Panc1 (cell line): Measurements from ENCODE around the gene WDR83. TPM values are rescaled to one million over a fixed set of nuclear protein-coding genes. Genes with fewer than 3 reads are reported as not detected.

ENCODE experiments used
- ATAC-seq: fragments of 200-7000 bp; cut with Tn5 transposase; 2 replicates; pipeline ENCODE4 v1.9.1; 2020; ENCODE audit warnings: mild to moderate bottlenecking, moderate library complexity
- BruUV-seq: library from RNA; stranded (reverse); fragments of 400-500 nt; replicated peaks from 2 replicates; lab custom pipeline; 2021; lab: Mats Ljungman, UMichigan
- CTCF ChIA-PET: fragments of 300-600 bp; sonication (Branson Sonifier 250); formaldehyde crosslinking; loops from one replicate; lab custom pipeline; 2022; ENCODE audit warnings: antibody characterized with exemption; lab: Charles Lee
- POLR2A ChIA-PET: fragments of 300-600 bp; sonication (Branson Sonifier 250); formaldehyde crosslinking; loops from one replicate; lab custom pipeline; 2022; ENCODE audit warnings: antibody characterized with exemption; lab: Charles Lee
- DNase-seq: peaks from one replicate; pipeline ENCODE4 v3.0.0-alpha.2; 2010; ENCODE audit warnings: low read depth, low spot score
- H3K27ac ChIP-seq: 2 replicates; pipeline ENCODE4 v1.5.1; 2011; ENCODE audit warnings: mild to moderate bottlenecking, low read length, inconsistent platforms
- H3K27me3 ChIP-seq: fragments of 200-500 bp; sonication (Bioruptor generic); 2 replicates; pipeline ENCODE4 v1.6.0; 2014; ENCODE audit warnings: low read length, inconsistent platforms; ENCODE audit not compliant: control insufficient read depth, insufficient read depth
- H3K36me3 ChIP-seq: fragments of 200-500 bp; sonication (Bioruptor generic); 2 replicates; pipeline ENCODE4 v1.5.1; 2014; ENCODE audit warnings: inconsistent platforms, mild to moderate bottlenecking, low read length, moderate library complexity; ENCODE audit not compliant: control insufficient read depth, insufficient read depth
- H3K4me1 ChIP-seq: 2 replicates; pipeline ENCODE4 v1.5.1; 2011; ENCODE audit warnings: inconsistent platforms, mild to moderate bottlenecking, low read length, moderate library complexity; ENCODE audit not compliant: control insufficient read depth, insufficient read depth
- H3K4me3 ChIP-seq, 2 experiments: 2 replicates each; pipeline ENCODE4 v1.5.1; 2011 to 2012; ENCODE audit warnings: low read depth in 2 of 2, low read length in 2 of 2, mild to moderate bottlenecking in 2 of 2, inconsistent platforms in 1 of 2, moderate library complexity in 1 of 2
- H3K9me3 ChIP-seq: fragments of 200-500 bp; sonication (Bioruptor generic); 2 replicates; pipeline ENCODE4 v1.5.1; 2014; ENCODE audit warnings: low read depth, mild to moderate bottlenecking, inconsistent platforms, low read length, moderate library complexity; ENCODE audit not compliant: control insufficient read depth, insufficient read depth
- POLR2AphosphoS5 ChIP-seq: IDR thresholded peaks from 2 replicates; pipeline ENCODE4 v1.6.1; 2012; ENCODE audit warnings: mild to moderate bottlenecking, low read depth, low read length, moderate library complexity
- SIN3A ChIP-seq: IDR thresholded peaks from 2 replicates; pipeline ENCODE4 v1.6.1; 2012; ENCODE audit warnings: low read depth, mild to moderate bottlenecking, low read length, moderate library complexity, borderline replicate concordance; ENCODE audit not compliant: insufficient read depth
- TCF7L2 ChIP-seq: IDR thresholded peaks from 2 replicates; pipeline ENCODE4 v1.6.1; 2011; ENCODE audit warnings: mild to moderate bottlenecking, low read depth, low read length, inconsistent platforms
- in situ Hi-C: cut with HindIII; loops from 2 replicates; pipeline ENCODE4 v1.10.0; 2016; ENCODE audit warnings: low sequenced_read_pairs, low pct_unique_long_range_greater_than_20kb
- intact Hi-C: fragments of 100-400 bp; cut with micrococcal nuclease; formaldehyde crosslinking; loops from one replicate; pipeline ENCODE4 v1.10.0; 2022; ENCODE audit not compliant: unreplicated experiment
- total RNA-seq: library from RNA; stranded (reverse); gene quantifications from one replicate; pipeline ENCODE4 v1.2.1, GENCODE V29; 2021; ENCODE audit not compliant: unreplicated experiment
- TF ChIP-seq, protein P1 (sequence below): fragments of 450-650 bp; IDR thresholded peaks from 2 replicates; pipeline ENCODE4 v1.5.1; 2017; ENCODE audit warnings: mild to moderate bottlenecking
- TF ChIP-seq, protein P2 (sequence below), 2 experiments: IDR thresholded peaks; 2 replicates each; pipeline ENCODE4 v1.6.1; 2011 to 2012; ENCODE audit warnings: low read depth in 2 of 2, control low read depth in 1 of 2, low read length in 1 of 2, mild to moderate bottlenecking in 1 of 2, moderate library complexity in 1 of 2; ENCODE audit not compliant: insufficient read depth in 1 of 2

The WDR83 gene
- total RNA-seq, 1 experiment from 2014 or later: 10.8 TPM

DNA sequence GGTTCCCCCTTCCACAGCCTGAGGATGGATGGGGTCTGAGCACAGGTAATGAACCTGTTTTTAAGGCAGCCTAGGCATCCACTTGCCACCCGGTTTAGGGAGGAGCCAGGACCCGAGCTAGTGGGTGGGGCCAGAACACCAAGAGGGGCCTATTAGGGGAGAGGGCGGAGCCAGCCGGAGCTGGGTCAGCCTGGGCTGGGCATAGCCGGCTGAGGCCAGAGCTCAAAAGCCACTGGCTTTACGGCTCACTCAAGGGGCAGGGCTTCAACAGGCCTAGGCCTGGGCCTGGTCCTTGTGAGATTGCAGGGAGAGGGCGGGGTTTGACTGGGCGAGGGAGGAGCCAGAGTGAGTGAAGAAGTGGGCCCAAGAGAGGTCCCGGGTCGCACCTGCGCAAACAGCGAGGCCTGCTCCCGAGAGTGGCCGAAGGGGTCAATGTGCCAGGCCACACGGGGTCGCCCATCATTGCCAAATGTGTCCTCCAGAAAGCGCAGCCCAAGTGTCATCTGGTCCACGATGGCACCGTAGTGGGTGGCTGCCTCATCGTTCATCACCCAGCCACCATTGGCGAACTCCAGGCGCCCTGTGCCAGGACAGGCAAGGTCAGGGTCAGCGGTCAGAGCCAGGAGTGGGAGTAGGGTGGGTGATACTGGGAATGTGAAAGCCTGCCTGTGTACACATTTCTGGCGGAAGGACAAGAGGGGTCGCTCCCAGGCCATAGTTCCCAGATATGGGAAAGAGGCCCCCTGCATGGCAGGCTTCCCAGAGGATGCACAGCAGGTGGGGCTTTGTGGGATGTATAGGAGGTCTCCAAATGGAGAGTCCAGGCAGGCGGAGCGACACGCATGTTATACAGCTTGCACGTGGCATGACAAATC, 2.0 kb upstream of the WDR83 start:
- TF ChIP-seq, protein P1, sequence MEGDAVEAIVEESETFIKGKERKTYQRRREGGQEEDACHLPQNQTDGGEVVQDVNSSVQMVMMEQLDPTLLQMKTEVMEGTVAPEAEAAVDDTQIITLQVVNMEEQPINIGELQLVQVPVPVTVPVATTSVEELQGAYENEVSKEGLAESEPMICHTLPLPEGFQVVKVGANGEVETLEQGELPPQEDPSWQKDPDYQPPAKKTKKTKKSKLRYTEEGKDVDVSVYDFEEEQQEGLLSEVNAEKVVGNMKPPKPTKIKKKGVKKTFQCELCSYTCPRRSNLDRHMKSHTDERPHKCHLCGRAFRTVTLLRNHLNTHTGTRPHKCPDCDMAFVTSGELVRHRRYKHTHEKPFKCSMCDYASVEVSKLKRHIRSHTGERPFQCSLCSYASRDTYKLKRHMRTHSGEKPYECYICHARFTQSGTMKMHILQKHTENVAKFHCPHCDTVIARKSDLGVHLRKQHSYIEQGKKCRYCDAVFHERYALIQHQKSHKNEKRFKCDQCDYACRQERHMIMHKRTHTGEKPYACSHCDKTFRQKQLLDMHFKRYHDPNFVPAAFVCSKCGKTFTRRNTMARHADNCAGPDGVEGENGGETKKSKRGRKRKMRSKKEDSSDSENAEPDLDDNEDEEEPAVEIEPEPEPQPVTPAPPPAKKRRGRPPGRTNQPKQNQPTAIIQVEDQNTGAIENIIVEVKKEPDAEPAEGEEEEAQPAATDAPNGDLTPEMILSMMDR: no peak
- TF ChIP-seq TCF7L2: no peak
- TF ChIP-seq SIN3A: no peak
- TF ChIP-seq POLR2AphosphoS5: no peak
- TF ChIP-seq, protein P2, sequence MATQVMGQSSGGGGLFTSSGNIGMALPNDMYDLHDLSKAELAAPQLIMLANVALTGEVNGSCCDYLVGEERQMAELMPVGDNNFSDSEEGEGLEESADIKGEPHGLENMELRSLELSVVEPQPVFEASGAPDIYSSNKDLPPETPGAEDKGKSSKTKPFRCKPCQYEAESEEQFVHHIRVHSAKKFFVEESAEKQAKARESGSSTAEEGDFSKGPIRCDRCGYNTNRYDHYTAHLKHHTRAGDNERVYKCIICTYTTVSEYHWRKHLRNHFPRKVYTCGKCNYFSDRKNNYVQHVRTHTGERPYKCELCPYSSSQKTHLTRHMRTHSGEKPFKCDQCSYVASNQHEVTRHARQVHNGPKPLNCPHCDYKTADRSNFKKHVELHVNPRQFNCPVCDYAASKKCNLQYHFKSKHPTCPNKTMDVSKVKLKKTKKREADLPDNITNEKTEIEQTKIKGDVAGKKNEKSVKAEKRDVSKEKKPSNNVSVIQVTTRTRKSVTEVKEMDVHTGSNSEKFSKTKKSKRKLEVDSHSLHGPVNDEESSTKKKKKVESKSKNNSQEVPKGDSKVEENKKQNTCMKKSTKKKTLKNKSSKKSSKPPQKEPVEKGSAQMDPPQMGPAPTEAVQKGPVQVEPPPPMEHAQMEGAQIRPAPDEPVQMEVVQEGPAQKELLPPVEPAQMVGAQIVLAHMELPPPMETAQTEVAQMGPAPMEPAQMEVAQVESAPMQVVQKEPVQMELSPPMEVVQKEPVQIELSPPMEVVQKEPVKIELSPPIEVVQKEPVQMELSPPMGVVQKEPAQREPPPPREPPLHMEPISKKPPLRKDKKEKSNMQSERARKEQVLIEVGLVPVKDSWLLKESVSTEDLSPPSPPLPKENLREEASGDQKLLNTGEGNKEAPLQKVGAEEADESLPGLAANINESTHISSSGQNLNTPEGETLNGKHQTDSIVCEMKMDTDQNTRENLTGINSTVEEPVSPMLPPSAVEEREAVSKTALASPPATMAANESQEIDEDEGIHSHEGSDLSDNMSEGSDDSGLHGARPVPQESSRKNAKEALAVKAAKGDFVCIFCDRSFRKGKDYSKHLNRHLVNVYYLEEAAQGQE (IDR thresholded peaks at IDR 0.05; ENCODE audit: insufficient read depth in 1 of 2, low read depth in 2 of 2, low read length in 1 of 2): no peak
- ATAC-seq: peak; percentile 22; the same call in 1 of the 2 replicates
- in situ Hi-C loops (no loop called here), intact Hi-C loops (no loop called here)
- POLR2A ChIA-PET: no interaction called here
- DNase-seq: no peak
- Histone ChIP-seq H3K9me3 (no peaks in the 10 kb centered on the region), H3K4me1 (peaks cover 3% of the 10 kb centered on the region), H3K4me3 (no peak overlapping the region), H3K27ac (no peak overlapping the region), H3K36me3 (peaks cover 3% of the 10 kb centered on the region; the same call in 1 of the 2 replicates), H3K27me3 (no peaks in the 10 kb centered on the region)
- BruUV-seq: no TSS peak
- CTCF ChIA-PET: no interaction called here

DNA sequence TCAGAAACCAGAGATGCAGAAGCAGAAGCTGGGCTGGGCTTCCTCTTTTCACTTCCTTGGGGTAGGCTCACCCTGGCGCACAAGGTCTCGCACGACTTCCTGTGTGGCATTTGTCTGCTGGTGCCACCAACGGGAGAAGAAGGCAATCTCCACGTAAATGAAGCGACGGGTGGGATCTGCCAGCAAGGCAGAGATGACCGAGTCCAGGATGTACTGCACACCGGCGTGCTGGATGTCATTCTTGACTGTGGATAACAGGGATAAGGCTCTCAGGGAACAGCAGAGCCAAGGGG, 1.4 kb upstream of the WDR83 start:
- peaks cover 3% of the 10 kb centered on the region; the same call in 1 of the 2 replicates for H3K36me3 ChIP-seq
- no peak for TF ChIP-seq SIN3A
- TF ChIP-seq, protein P1: no peak
- TF ChIP-seq, protein P2 (IDR thresholded peaks at IDR 0.05; ENCODE audit: insufficient read depth in 1 of 2, low read depth in 2 of 2, low read length in 1 of 2): no peak
- no peak for TF ChIP-seq TCF7L2
- TF ChIP-seq POLR2AphosphoS5: no peak
- no peak overlapping the region for H3K27ac ChIP-seq
- DNase-seq: no peak
- POLR2A ChIA-PET: no interaction called here
- ATAC-seq: no peak
- H3K27me3 ChIP-seq: no peaks in the 10 kb centered on the region
- H3K4me1 ChIP-seq: peaks cover 3% of the 10 kb centered on the region
- CTCF ChIA-PET: no interaction called here
- in situ Hi-C loops: no loop called here
- H3K9me3 ChIP-seq: no peaks in the 10 kb centered on the region
- intact Hi-C loops: no loop called here
- H3K4me3 ChIP-seq: no peak overlapping the region
- BruUV-seq: no TSS peak
